Smooth muscle cell (in vitro differentiated cells): Measurements from ENCODE around the gene GLTP. TPM values are rescaled to one million over a fixed set of nuclear protein-coding genes. Genes with fewer than 3 reads are reported as not detected.

Experiments used
- DNase-seq: peaks from one replicate; lab custom pipeline; 2025; ENCODE audit not compliant: unreplicated experiment; lab: John Stamatoyannopoulos, UW
- H2AFZ ChIP-seq: fragments of 200-600 bp; sonication (generic); 2 replicates; pipeline ENCODE4 v1.6.0; 2016; ENCODE audit warnings: antibody characterized with exemption, low read depth, mild to moderate bottlenecking
- H3F3A ChIP-seq: fragments of 200-600 bp; sonication (generic); 2 replicates; pipeline ENCODE4 v1.6.0; 2017; ENCODE audit warnings: antibody characterized with exemption, low read depth
- H3K27ac ChIP-seq: fragments of 200-600 bp; sonication (generic); 2 replicates; pipeline ENCODE4 v1.5.1; 2016; ENCODE audit warnings: low read depth, mild to moderate bottlenecking
- H3K27me3 ChIP-seq: fragments of 200-600 bp; sonication (generic); 2 replicates; pipeline ENCODE4 v1.6.1; 2016; ENCODE audit warnings: low read depth, mild to moderate bottlenecking
- H3K36me3 ChIP-seq: fragments of 200-600 bp; sonication (generic); 2 replicates; pipeline ENCODE4 v1.5.1; 2016; ENCODE audit warnings: low read depth
- H3K4me1 ChIP-seq: fragments of 200-600 bp; sonication (generic); 2 replicates; pipeline ENCODE4 v1.5.1; 2016; ENCODE audit warnings: low read depth
- H3K4me2 ChIP-seq: fragments of 200-600 bp; sonication (generic); 2 replicates; pipeline ENCODE4 v1.6.0; 2016; ENCODE audit warnings: mild to moderate bottlenecking
- H3K4me3 ChIP-seq: fragments of 200-600 bp; sonication (generic); 2 replicates; pipeline ENCODE4 v1.5.1; 2016; ENCODE audit warnings: mild to moderate bottlenecking
- H3K79me2 ChIP-seq: fragments of 200-600 bp; sonication (generic); 2 replicates; pipeline ENCODE4 v1.6.0; 2016; ENCODE audit warnings: low read depth, mild to moderate bottlenecking
- H3K9ac ChIP-seq: fragments of 200-600 bp; sonication (generic); 2 replicates; pipeline ENCODE4 v1.6.0; 2016; ENCODE audit warnings: low read depth
- H3K9me3 ChIP-seq: fragments of 200-600 bp; sonication (generic); replicated peaks from 2 replicates; pipeline ENCODE4 v1.5.1; 2016; ENCODE audit warnings: low read depth
- H4K20me1 ChIP-seq: fragments of 200-600 bp; sonication (generic); 2 replicates; pipeline ENCODE4 v1.6.0; 2016; ENCODE audit warnings: low read depth
- CTCF ChIP-seq: fragments of 200-600 bp; sonication (generic); IDR thresholded peaks from 2 replicates; pipeline ENCODE4 v1.5.1; 2017; ENCODE audit warnings: borderline replicate concordance, mild to moderate bottlenecking, antibody characterized with exemption; ENCODE audit not compliant: insufficient read depth, poor library complexity, severe bottlenecking
- WGBS: methylation state at CpG from one replicate; pipeline ENCODE4 v1.1.7; 2016; ENCODE audit warnings: low lambda C conversion rate; 5-methylcytosine and 5-hydroxymethylcytosine counted together
- polyA plus RNA-seq: library from polyadenylated mRNA; unstranded; fragments of >200 nt; fragmentation: Nextera tagmentation; extraction: Ambion mirVana; gene quantifications from 2 replicates; pipeline ENCODE4 v1.2.1, GENCODE V29; 2016
- total RNA-seq: library from RNA; depleted of rRNA; stranded (reverse); fragments of >200 nt; gene quantifications from 2 replicates; pipeline ENCODE4 v1.2.3, GENCODE V29; 2014

Gene GLTP
- total and polyA plus RNA-seq, 2 experiments from 2014 or later: 43.4 to 46.9 TPM

GRCh38 chr12:109914461-109914860, 34.1 kb upstream of the GLTP start:
- WGBS: 95% methylated on average over 16 of the region's 16 CpGs
- H3K9me3 ChIP-seq: no peaks in the 10 kb centered on the region
- H3K4me3 ChIP-seq: no peak overlapping the region
- no peaks in the 10 kb centered on the region for H3K4me1 ChIP-seq
- H3K9ac ChIP-seq: no peak overlapping the region
- H4K20me1 ChIP-seq: no peaks in the 10 kb centered on the region
- no peak for TF ChIP-seq CTCF
- H2AFZ ChIP-seq: no peak overlapping the region
- H3K36me3 ChIP-seq: peaks cover 4% of the 10 kb centered on the region
- no peaks in the 10 kb centered on the region for H3K79me2 ChIP-seq
- H3F3A ChIP-seq: no peaks in the 10 kb centered on the region
- H3K27me3 ChIP-seq: no peaks in the 10 kb centered on the region
- no peak for DNase-seq
- H3K4me2 ChIP-seq: no peak overlapping the region
- no peak overlapping the region for H3K27ac ChIP-seq

- WGBS: 96% methylated on average over 12 of the region's 12 CpGs
- no peak for TF ChIP-seq CTCF
- no peaks in the 10 kb centered on the region for H4K20me1 ChIP-seq
- H3K9ac ChIP-seq: no peak overlapping the region
- no peak overlapping the region for H3K4me2 ChIP-seq
- DNase-seq: no peak
- H3K79me2 ChIP-seq: no peaks in the 10 kb centered on the region
- no peaks in the 10 kb centered on the region for H3K4me1 ChIP-seq
- no peaks in the 10 kb centered on the region for H3K9me3 ChIP-seq
- no peak overlapping the region for H2AFZ ChIP-seq
- no peak overlapping the region for H3K27ac ChIP-seq
- peaks cover 4% of the 10 kb centered on the region for H3K36me3 ChIP-seq
- H3F3A ChIP-seq: no peaks in the 10 kb centered on the region
- H3K4me3 ChIP-seq: no peak overlapping the region
- H3K27me3 ChIP-seq: no peaks in the 10 kb centered on the region
Measured at GRCh38 chr12:109912855-109913321, 32.5 kb upstream of the GLTP start.

GRCh38 chr12:109910969-109911348, 30.6 kb upstream of the GLTP start:
- Histone ChIP-seq H3K27me3 (no peaks in the 10 kb centered on the region), H3F3A (no peaks in the 10 kb centered on the region), H3K9ac (no peak overlapping the region), H3K4me2 (no peak overlapping the region), H4K20me1 (no peaks in the 10 kb centered on the region), H3K36me3 (no peaks in the 10 kb centered on the region), H3K27ac (no peak overlapping the region), H3K4me3 (no peak overlapping the region), H3K4me1 (no peaks in the 10 kb centered on the region), H2AFZ (no peak overlapping the region), H3K79me2 (no peaks in the 10 kb centered on the region), H3K9me3 (no peaks in the 10 kb centered on the region)
- no peak for DNase-seq
- TF ChIP-seq CTCF: peak; percentile 14
- WGBS: 72% methylated on average over 12 of the region's 12 CpGs

- WGBS: 81% methylated on average over 8 of the region's 8 CpGs
Measured at GRCh38 chr12:109910254-109910968, 30.1 kb upstream of the GLTP start.

More at GRCh38 chr12:109910254-109910968, 30.1 kb upstream of the GLTP start:
- DNase-seq: no peak
- Histone ChIP-seq H2AFZ (no peak overlapping the region), H3K4me1 (no peaks in the 10 kb centered on the region), H3K27ac (no peak overlapping the region), H4K20me1 (no peaks in the 10 kb centered on the region), H3F3A (no peaks in the 10 kb centered on the region), H3K9me3 (no peaks in the 10 kb centered on the region), H3K36me3 (no peaks in the 10 kb centered on the region), H3K9ac (no peak overlapping the region), H3K79me2 (no peaks in the 10 kb centered on the region), H3K4me3 (no peak overlapping the region), H3K4me2 (no peak overlapping the region), H3K27me3 (no peaks in the 10 kb centered on the region)
- no peak for TF ChIP-seq CTCF
